Activated CD4-positive, alpha-beta T cell treated with anti-CD3 and anti-CD28 coated beads for 4 hours (primary cell): ENCODE data around the gene CEACAM7.
"Not testable (repeated sequence)": the region's sequence is repeated elsewhere in the genome, so short reads cannot be mapped to it uniquely, and the experiment has no call there.

Experiments
- DNase-seq, 2 donors: peaks; one replicate each; pipeline ENCODE4 v3.0.0-alpha.2; 2020

CEACAM7 gene

GRCh38 chr19:41688098-41688497 is at the start of gene CEACAM7:
CEACAM7 (minus strand) TSS chr19:41688270; CDS start chr19:41688165, 105 bp downstream.
- no peak for DNase-seq

GRCh38 chr19:41735071-41735600 is 47.1 kb upstream of the CEACAM7 start:
- DNase-seq, result no peak

- no peak for DNase-seq
These were observed 46.5 kb upstream of the CEACAM7 start for GRCh38 chr19:41734585-41734984.

GRCh38 chr19:41734156-41734555 is 46.1 kb upstream of the CEACAM7 start:
- DNase-seq, result no peak

GRCh38 chr19:41726493-41726892 is 38.4 kb upstream of the CEACAM7 start:
- DNase-seq, result no peak

GRCh38 chr19:41720103-41720502 is 32.0 kb upstream of the CEACAM7 start:
- DNase-seq, result no peak

GRCh38 chr19:41718761-41719160 is 30.7 kb upstream of the CEACAM7 start:
- no peak for DNase-seq

GRCh38 chr19:41714598-41714997 is 26.5 kb upstream of the CEACAM7 start:
- DNase-seq, result no peak

- no peak for DNase-seq
These were observed 23.5 kb upstream of the CEACAM7 start for GRCh38 chr19:41711376-41712261.

- DNase-seq, result no peak
These were observed 22.0 kb upstream of the CEACAM7 start for GRCh38 chr19:41709951-41710645.

- not testable (repeated sequence) for DNase-seq
These were observed 21.4 kb upstream of the CEACAM7 start for GRCh38 chr19:41709516-41709915.

- no peak for DNase-seq
These were observed 20.4 kb upstream of the CEACAM7 start, which contains the start of gene CEACAM5 for GRCh38 chr19:41708481-41708880. CEACAM5 (plus strand) TSS chr19:41708626; CDS start chr19:41708732, 106 bp downstream.

GRCh38 chr19:41707871-41708371 is 19.9 kb upstream of the CEACAM7 start:
- no peak for DNase-seq

- no peak for DNase-seq
These were observed 19.4 kb upstream of the CEACAM7 start for GRCh38 chr19:41707502-41707812.

- peak; percentile 63 to 69 for DNase-seq
These were observed 18.9 kb upstream of the CEACAM7 start for GRCh38 chr19:41706741-41707501.

- peak in 1 of 2 donors; percentile 14 for DNase-seq
These were observed 17.5 kb upstream of the CEACAM7 start for GRCh38 chr19:41705393-41706174.

GRCh38 chr19:41703602-41704293 is 15.7 kb upstream of the CEACAM7 start:
- no peak for DNase-seq

GRCh38 chr19:41702171-41702651 is 14.1 kb upstream of the CEACAM7 start:
- no peak for DNase-seq

GRCh38 chr19:41701401-41702075 is 13.5 kb upstream of the CEACAM7 start:
- no peak for DNase-seq

GRCh38 chr19:41700381-41701195 is 12.5 kb upstream of the CEACAM7 start:
- no peak for DNase-seq
